GM12864 (cell line): ENCODE results near the gene DENND1A.

Experiments
- DNase-seq: peaks from one replicate; pipeline ENCODE4 v3.0.0-alpha.2; 2011; ENCODE audit warnings: low read depth
- H3K4me3 ChIP-seq: 2 replicates; pipeline ENCODE4 v1.5.1; 2011; ENCODE audit warnings: mild to moderate bottlenecking, low read depth, low read length, control low read depth
- TF ChIP-seq, protein P1 (sequence below): IDR thresholded peaks from 2 replicates; pipeline ENCODE4 v1.5.1; 2011; ENCODE audit warnings: low read depth, mild to moderate bottlenecking, moderate library complexity, low read length, control low read depth, inconsistent platforms; ENCODE audit errors: missing control alignments

Gene DENND1A

DNA sequence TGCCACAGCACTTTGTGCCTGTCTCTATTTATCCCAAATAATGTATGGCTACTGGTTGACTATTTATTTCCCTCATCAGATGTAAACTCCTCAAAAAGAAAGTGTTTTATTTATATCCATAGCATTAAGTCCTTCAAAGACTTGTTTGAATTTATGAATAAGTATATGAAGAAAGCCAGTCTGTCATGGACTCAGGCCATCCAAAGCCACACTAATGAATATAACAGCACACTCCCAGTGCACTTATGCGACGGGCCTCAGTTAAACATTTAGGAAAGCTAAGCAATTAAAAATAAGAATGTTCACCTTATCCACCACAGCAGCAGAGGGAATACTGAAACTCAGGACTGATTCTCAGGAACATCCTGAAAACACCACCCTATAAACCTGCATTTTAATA, 77.5 kb downstream of the DENND1A start:
- no peak for DNase-seq
- H3K4me3 ChIP-seq = no peak overlapping the region
- TF ChIP-seq, protein P1, sequence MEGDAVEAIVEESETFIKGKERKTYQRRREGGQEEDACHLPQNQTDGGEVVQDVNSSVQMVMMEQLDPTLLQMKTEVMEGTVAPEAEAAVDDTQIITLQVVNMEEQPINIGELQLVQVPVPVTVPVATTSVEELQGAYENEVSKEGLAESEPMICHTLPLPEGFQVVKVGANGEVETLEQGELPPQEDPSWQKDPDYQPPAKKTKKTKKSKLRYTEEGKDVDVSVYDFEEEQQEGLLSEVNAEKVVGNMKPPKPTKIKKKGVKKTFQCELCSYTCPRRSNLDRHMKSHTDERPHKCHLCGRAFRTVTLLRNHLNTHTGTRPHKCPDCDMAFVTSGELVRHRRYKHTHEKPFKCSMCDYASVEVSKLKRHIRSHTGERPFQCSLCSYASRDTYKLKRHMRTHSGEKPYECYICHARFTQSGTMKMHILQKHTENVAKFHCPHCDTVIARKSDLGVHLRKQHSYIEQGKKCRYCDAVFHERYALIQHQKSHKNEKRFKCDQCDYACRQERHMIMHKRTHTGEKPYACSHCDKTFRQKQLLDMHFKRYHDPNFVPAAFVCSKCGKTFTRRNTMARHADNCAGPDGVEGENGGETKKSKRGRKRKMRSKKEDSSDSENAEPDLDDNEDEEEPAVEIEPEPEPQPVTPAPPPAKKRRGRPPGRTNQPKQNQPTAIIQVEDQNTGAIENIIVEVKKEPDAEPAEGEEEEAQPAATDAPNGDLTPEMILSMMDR = no peak

DNA sequence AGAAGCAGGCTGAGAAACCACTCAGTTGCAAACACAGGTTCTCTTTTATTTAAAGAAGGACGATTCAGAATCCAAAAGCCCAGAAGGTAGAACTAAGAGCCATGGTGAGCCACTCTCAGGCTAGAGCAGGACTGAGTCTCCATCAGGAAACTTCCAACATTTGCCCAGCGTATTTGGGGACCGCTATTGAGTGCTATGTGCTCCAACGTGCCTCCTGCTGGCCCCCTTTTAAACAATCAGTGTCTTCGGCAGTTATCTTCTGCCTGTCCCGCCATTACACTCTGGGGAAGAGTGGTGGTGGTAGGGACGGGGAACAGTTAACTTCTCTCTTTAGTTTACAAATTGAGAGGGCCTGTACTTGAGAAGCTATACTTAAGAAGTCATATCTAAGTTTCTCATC, 78.1 kb downstream of the DENND1A start:
- H3K4me3 ChIP-seq = no peak overlapping the region
- DNase-seq = no peak
- TF ChIP-seq, protein P1 = no peak

DNA sequence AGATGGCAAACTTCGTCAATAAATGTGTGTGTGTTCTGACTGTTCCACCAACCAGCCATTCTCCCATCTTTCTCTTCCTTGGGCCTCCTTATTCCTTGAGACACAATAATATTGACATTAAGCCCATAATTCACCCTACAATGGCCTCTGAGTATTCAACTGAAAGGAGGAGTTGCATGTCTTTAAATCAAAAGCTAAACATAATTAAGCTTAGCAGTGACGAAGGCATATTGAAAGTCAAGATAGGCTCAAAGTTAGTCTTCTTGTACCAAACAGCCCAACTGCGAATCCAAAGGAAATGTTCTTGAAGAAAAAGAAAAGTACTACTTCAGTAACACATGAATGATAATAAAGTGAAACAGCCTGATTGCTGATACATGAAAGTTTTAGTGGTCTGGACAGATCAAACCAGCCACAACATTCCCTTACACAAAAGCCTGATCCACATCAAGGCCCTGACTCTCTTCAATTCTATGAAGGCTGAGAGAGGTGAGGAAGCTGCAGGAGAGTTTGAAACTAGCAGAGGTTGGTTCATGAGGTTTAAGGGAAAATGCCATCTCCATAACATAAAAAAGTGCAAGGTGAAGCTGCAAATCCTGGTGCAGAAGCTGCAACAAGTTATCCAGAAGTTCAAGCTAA, 81.4 kb downstream of the DENND1A start:
- H3K4me3 ChIP-seq = no peak overlapping the region
- TF ChIP-seq, protein P1 = no peak
- no peak for DNase-seq

DNA sequence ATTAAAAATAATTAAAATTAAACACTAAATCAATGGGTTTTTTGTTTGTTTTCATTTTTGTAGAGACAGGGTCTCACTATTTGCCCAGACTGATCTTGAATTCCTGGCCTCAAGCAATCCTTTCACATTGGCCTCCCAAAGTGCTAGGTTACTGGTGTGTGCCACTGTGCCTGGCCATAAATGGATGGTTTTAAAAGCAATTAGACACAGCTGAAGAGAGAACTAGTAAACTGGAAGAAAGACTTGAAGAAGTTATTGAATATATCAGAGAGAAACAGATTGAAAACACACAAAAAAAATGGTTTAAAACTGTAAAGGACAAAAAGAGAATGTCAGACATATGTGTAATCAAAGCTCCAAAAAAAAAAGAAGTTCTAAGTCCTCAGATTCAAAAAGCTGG, 83.0 kb downstream of the DENND1A start:
- no peak overlapping the region for H3K4me3 ChIP-seq
- no peak for DNase-seq
- TF ChIP-seq, protein P1 = no peak

DNA sequence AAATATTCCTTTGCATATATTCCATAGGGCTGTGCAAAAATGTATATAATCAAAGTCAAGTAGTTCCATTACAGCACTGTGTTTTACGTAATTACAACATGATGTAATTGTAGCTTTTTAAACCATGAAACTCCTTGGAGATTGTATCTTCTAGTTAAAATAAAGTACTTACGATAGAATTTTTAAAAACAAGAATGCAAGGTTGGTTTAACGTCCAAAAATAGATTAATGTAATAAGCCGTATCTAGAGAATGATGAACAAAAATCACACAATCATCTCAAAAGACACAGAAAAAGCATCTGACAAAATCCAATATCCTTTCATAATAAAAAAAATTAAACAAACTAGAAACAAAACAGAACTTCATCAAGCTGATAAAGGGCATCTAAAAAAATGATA, 86.2 kb downstream of the DENND1A start:
- TF ChIP-seq, protein P1 = no peak
- DNase-seq = no peak
- no peak overlapping the region for H3K4me3 ChIP-seq

DNA sequence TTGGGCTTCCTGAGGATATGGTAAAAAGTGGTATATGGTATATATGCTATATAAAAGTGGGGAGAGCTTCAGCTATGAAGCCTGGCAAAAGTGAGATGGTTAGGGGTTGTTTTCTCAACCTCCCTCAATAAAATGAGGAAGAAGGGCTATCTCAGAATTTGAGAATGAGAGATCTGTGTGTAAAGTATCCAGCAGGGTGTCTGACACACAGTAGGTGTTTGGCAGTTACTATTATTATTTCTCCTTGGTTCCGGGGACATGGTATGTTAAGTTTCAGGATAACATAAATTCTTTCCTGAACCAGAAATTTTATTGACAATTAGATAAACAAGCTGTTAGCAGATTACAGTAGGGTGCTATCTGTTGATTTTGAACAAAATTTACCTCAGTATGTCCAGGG, 94.1 kb downstream of the DENND1A start:
- DNase-seq = no peak
- no peak overlapping the region for H3K4me3 ChIP-seq
- TF ChIP-seq, protein P1 = no peak

DNA sequence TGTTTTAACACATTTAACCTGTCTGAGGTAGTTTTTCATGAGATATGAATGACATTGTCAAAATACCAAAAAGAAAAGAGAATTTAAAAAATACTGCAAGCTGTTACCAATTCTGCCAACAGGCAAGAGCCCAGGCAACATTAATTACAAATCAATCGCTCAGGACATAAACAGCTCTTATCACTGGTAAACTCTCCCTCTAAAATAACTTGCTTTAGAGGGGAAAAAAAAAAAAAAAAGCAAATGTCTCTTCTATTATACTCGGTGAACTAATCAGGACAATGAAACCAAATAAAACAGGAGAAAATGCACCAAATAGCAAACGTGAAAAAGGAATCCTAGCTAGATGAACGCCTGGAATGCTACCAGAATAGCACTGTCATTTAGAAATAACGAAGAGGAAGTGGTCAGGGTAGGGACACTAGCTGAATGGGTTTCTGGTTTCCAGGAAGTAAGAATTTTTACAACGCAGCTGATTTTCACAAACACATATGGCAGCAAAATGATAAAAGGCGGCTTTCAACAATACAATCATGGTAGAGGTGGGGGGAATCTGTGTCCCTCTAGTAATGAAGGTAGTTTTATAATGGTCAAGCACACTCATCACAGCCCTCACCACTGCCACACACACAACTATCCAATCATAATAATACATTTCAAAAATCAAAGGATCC, 94.9 kb downstream of the DENND1A start:
- TF ChIP-seq, protein P1 = no peak
- DNase-seq = peak; percentile 37
- no peak overlapping the region for H3K4me3 ChIP-seq
